ENCODE data around the gene ACTL7A.

GRCh38 chr9:108831496-108832178 lies 30.4 kb upstream of the ACTL7A start:
- TF ChIP-seq EZH2phosphoT487 (IDR thresholded peaks at IDR 0.05; ENCODE audit: insufficient read depth, low read depth) (no peak), EZH2 (IDR thresholded peaks at IDR 0.05; ENCODE audit: insufficient read depth, poor library complexity, severe bottlenecking) (no peak)

Data from GM23248 (cell line).